HG03565 (cell line): ENCODE measurements around the gene NPEPL1.
"Not testable (repeated sequence)": the region's sequence is repeated elsewhere in the genome, so short reads cannot be mapped to it uniquely, and the experiment has no call there.

ENCODE experiments used
- ATAC-seq: cut with Tn5 transposase; IDR thresholded peaks from one replicate; pipeline ENCODE4 v1.9.1; 2021; ENCODE audit warnings: mild to moderate bottlenecking, moderate library complexity; ENCODE audit not compliant: unreplicated experiment

NPEPL1 gene

DNA sequence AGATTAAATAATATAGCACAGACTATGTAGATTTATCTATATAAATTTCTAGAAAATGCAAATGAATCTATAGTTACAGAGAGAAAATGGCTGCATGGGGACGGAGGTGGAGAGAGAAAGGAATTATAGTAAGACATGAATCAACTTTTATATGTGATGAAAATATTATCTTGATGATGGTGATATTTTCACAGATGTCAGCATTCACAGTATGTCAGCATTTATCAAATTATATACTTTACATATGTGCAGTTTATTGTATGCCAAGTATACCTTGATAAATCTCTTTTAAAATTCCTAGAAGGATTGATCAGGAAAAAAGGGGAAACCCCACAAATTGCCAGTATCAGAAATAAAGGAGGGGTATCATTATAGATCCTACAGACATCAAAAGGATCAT lies 44.6 kb downstream of the NPEPL1 start:
- no peak for ATAC-seq

DNA sequence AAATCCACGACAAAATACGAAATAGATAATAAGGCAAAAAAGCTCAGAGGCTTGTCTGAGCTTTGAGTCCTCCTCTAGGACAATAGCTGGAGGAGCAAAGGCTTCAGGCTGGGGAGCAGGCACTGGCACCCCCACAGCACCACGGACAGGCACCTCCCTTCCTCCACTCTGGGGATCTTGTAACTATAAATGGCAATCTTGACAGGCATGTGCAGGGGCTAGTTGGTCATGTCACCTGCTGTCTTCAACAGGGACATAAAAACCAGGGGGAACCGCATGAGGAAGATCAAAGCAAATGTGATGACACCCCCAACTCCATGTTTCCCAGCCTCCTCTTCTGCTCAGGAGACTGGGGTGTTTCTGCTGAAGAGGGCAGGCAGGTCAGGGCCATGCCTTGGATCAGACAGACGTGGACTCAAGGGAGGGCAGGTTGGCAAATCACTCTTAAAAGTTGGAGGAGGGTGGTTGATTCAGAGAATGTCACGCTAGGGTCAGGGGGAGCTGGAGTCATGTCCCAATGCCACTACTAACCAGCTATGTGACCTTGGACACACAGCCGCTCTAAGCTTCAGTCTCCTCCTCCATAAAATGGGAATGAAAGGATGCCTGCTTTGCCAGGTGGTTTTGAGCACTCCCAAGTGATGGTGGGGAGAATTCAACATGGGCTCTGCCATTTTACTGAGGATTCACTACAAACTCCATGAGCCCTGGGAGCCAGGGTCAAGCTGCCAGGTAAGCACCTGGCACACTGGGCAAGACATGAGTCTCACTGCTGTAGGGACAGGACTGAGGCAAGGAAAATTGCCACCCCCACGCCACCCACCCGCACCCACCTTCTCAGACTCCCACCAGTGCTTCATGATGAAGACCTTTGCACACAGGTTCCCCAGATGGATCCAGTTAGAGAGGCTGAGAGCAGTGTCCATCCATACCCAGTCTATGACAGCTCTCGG lies 48.0 kb downstream of the NPEPL1 start:
- ATAC-seq: no peak

DNA sequence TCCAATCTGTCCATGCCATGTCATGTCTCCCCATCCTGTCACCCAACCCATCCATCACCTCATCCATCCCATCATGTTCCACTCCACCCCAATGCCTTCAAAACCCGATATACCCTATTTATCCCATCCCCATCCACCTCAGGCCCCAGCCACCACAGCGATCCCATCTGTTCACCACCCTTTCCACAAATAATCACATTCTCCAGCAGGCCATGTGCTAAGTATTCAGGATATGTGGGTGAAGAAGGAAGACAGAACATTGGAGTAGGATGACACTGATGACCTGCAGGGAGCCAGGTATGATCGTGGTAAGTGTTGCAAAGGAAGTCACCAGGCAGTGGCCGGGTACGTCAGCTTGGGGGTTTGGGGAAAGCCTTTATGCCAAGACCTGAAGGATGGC lies 48.8 kb downstream of the NPEPL1 start:
- no peak for ATAC-seq

DNA sequence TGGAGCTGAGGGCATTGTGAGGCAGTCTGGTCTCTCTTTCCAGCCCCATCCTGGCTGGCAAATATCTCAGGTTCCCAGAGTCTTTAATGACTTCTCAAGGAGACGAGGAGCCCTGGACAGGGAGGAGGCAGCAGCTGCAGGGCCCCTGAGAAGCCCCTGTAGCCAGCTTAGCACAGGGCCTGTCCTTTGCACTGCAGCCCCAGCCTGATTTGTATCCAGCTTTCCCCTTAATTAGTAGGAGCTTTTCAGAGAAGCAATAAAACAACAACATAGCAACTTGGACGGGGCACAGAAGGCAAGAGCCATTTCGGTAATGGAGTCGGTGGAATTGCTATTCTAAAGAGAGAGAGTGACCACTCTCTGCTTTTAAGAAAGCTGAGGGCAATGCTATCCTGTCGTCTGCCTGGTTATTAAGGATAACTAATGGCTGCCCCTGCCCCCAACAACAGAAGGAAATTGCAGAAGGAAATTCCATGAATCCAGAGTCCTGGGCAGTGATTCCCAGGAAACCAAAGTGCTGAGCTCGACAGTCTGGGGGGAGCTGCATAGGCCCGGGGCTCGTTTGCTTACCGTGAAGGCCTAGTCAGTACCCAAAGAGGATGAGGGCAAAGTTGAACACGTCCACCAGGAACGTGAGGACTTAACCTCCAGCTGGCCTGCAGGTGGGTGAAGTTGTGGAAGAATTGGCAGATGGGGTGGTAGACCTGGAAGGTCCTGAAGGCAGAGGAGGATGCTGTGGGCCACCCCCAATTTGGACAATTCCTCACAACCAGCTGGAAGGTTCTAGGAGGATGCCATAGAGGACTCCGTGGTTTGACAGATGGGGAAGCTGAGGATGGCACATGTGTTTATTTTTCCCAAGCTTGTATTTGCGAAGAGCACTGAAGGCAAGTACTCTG lies 50.3 kb downstream of the NPEPL1 start:
- ATAC-seq: no peak

DNA sequence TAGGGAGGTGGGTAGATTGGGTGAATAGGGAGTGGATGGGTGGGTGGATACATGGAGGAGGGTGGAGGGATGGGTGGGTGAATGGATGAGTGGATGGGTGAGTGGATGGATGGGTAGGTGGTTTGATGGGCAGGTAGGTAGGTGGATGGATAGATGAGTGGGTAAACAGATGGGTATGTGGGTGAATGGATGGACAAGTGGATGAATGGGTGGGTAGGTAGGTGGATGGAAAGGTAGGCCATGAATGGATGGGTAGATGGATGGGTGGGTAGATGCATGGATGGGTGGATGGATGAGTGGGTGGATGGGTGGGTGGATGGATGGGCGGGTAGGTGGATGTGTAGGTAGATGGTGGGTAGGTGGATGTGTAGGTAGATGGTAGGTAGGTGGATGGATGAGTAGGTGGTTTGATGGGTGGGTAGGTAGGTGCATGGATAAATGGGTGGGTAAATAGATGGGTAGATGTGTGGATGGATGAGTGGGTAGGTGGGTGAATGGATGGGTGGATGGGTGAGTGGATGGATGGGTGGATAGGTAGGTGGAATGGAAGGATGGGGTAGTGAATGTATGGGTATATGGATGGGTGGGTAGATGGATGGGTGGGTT lies 51.4 kb downstream of the NPEPL1 start:
- ATAC-seq: no peak

DNA sequence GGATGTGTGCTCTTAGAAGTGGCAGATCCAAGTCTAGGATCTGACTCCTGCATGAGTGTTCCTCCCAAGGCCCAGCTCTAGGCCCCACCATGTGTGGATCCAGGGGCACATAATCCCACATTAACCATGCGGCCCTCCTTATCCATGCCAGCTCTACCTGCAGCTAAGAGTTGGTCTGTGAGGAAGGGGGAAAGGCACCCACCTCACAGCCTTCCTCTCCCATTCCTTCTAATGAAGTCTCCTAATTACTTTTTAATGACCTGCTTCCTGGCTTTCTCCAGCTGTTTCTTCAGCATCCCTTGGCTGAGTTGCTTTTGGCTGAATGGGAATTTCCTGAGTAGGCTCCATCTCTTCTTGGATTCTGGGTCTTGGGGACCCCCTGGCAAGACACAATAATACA lies 52.2 kb downstream of the NPEPL1 start:
- no peak for ATAC-seq

DNA sequence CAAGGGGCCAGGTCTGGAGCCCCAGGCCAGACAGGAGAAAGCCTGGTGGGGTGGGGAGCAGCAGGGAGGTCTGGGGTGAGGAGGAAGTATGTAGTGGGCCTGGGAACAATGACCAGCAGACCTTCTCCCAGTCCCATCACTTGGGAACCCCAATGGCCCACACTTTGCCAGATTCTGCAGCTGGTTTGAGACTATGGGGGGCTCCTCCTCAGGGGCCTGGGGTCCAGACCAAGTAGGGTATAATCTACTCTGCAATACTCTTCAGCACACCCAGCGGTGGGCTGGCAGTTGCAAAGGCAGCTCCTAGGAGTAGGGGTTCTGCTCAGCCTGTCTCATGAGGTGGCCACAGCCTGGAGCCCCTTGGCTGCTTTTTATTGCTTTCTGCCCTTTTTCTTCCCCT lies 52.8 kb downstream of the NPEPL1 start:
- no peak for ATAC-seq

DNA sequence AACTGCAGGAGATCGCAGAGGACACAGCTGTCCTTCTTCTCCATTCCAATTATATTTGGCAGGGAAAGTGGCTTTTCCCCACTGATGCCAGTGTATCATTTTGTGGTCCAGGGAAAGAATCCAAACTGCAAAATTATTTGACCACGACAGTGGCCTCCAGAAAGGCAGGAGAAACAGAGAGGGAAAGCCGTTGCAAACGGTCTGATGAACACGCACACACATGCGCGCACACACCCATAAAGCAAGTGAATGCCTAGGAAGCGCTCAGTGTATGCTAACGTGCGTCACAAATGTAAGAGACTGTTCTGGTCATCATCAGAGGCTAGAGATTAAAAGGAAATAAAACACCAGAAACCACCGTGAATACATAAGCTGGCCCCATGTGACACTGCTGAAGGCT lies 54.0 kb downstream of the NPEPL1 start:
- no peak for ATAC-seq

DNA sequence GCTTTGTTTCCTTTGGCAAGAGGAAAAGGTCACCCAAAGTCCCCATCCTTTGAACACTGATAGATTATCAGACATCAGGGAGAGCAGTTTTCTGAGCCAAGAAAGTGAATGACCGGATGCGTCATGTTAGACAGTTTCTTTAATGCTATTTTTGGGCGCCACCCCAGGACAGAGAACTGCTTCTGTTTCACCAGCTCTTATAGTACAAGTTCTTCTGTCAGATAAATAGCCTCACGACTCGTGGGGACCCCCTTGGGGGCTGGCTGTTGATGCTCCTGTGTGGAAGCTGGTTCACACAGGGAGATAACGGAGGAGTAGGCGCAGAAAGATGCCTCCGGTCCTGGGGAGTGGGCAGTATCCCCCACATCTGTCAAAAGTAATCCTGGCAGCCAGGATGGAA lies 54.6 kb downstream of the NPEPL1 start:
- ATAC-seq: no peak

DNA sequence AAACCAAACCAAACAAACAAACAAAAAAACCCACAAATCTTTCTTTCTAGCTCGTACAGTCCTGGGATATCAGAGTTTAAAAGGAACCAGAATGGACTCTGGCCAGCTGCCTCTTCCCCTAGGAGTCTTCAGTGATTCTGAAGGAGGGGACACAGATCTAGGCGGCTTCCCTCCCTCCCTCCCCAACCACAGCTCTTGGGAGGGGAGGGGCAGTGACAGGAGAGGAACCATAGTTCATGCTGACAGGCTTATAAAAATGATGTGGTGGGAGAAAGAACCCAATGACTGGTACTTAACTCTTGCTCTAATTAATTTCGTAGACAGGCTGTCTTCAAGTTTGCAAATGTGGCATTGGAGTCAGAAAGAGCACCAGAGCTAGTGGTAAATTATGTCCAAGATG lies 56.0 kb downstream of the NPEPL1 start:
- ATAC-seq: no peak

DNA sequence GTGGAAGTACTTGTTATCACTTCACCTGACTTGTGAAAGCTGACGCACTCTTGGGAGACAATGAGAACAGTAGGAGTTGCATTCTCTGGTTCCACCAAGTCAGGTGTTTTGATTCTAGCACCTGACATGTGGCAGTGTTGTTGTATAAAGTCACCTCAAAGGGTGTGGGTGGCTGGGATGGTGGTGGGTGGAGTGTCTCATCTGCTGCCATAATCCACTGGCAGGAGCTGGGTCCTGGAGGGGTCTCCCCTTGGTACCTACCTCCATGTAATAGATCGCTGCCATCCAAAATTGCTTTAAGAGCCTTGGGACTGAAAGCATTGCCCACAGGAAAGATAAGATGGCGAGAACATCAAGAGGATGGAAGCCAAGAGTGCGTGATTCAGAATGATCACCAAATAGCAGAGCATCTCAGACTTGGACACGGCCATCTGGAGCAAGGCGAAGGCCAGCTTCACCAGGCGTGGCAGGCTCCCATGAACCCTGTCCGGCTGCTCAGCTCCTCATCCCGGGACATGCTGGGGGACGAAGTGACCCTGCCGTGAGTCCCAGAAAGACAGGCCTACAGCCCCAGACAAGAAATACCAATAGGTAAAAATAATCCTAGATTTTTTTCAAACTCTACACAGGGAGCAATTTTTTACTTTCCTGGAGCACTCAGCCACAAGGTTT lies 56.6 kb downstream of the NPEPL1 start:
- no peak for ATAC-seq

DNA sequence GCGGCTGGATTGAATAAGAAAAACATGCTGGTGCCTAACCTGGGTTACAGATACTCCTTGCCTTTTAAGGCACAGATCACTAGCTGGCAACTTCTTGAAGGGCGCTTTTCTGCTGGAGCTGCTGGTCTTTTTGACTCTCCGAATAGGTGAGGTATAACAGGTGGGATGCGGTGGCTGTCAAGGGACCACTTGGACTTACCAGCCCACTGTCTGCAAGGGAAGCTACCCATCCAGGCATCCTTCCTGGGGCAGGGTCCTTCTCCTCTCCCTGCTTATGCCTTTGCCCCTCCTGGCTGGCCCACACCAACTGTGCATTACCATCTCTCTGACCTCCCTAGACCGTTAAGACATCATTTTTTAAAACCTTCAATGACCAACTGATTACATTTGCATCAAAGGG lies 57.4 kb downstream of the NPEPL1 start:
- ATAC-seq: no peak

DNA sequence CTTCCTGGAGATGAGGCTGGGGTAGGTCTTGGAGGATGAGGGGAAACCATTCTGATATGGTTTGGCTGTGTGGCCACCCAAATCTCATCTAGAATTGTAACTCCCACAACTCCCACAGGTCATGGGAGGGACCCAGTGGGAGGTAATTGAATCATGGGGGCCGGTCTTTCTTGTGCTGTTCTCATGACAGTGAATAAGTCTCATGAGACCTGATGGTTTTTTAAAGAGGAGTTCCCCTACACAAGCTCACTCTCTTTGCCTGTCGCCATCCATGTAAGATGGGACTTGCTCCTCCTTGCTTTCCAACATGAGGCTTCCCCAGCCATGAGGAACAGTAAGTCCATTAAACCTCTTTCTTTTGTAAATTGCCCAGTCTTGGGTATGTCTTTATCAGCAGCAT lies 58.1 kb downstream of the NPEPL1 start:
- ATAC-seq: not testable (repeated sequence)

DNA sequence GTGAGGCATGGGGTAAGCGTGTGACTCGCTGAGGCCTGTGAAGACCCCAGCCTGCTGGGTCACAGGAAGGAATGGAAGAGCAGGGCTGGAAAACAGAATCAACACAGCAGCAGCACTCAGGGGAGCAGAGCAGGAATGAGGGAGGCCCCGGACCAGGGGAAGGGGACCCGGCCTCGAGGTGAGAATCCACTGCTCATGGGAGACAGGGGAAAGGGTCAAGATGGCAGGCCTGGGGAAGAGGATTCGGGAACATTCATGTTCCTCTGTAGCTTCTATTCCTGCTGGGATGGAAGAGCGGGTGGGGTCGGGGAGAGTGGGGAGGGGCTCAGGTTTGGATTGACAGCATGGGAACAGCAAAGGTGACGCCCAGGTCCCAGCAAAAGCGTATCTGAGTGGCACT lies 59.4 kb downstream of the NPEPL1 start:
- ATAC-seq: no peak

DNA sequence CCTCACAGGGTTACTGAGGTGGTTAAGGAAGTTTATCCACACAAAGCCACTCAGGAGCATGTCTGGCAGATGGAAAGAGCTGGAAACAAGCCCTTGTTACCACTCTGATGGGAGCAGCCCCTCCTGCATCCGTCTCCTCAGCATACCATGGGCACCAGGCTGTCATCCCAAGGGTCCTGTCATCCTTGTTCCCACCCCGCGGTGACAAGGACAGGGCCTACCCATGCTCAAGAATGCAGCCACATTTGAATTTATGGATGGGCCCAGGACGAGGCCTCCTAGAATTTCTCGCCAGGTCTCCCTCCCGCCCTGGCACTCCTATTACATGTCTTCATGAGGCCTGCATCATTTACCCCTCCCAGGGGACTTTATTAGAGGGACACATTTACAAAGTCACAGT lies 60.0 kb downstream of the NPEPL1 start:
- ATAC-seq: no peak

DNA sequence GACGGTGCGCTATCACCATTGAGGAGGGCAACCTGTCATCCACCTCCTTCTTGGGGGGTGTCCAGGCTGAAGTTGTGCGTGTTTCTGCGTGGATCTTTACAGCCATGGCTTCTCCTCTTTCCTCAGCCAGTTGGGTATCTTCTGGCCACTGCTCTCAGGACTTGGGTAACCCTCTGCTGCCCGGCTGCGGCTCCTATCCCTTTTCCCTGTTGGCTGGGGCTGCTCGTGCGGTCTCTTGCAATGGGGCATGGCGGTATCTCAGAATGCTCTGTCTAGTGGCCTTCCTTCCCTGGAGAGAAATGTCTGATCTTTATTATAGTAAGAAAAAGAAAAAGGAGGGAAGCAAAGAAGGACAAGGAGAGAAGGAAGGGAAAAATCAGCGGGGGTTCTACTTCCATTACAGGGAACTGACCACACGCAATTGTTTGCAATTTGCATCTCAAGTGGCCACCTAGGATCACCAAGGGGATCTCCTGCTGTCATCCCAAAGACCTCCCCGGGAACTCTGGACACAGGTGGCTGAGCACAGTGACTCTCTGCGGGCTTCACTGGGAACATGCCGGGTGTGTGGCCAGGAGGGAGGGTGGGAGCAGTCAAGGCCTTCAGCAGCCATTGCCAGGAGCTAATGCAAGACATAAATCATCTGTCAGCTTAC lies 60.8 kb downstream of the NPEPL1 start:
- ATAC-seq: no peak

DNA sequence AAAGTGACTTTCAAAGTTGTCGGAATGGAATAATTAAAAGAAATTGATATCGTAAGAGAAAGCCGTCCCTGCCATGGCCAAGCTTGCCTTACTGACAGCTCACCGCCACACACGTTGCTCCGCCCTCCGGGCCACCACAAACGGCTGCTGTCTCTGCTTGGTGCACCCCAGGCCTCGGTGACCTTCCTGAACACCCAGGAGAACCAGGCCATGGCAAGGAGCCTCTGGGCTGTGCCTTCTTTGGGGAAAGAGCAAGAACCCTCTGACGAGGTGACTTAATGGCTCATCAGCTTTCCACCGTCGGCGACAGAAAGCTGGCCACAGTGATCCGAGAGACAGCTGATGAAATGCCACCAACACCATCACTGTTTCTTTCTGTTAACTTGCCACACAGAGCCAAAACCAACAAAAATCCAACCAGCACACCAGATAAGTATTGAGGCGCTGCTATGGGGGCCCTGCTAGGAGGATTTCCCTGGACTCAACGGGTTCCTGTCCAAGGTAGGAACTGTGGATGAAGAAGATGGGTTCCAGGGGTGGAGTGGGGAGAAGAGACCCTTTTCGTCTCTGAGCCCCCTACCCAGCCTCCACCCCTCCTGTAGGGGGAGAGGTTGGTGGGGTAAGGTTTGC lies 61.4 kb downstream of the NPEPL1 start:
- no peak for ATAC-seq

DNA sequence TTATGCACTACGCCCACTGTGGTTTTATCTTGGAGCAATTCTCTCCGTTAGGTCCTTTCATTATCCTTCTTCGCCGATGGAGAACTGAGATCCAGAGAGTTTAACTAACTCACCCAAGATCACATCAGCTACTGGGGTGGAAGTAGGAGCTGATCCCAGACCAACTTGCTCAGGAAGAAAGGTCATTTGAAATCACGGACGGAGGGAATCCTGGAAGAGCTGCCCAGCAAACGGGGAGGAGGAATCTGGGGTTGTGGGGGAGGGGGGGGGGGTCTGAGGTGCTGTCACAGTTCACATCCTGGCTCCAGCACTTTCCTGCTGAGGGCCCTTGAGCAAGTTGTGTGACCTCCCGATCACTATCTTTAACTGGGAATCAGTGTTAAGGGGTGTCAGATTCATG lies 62.0 kb downstream of the NPEPL1 start:
- ATAC-seq: no peak

DNA sequence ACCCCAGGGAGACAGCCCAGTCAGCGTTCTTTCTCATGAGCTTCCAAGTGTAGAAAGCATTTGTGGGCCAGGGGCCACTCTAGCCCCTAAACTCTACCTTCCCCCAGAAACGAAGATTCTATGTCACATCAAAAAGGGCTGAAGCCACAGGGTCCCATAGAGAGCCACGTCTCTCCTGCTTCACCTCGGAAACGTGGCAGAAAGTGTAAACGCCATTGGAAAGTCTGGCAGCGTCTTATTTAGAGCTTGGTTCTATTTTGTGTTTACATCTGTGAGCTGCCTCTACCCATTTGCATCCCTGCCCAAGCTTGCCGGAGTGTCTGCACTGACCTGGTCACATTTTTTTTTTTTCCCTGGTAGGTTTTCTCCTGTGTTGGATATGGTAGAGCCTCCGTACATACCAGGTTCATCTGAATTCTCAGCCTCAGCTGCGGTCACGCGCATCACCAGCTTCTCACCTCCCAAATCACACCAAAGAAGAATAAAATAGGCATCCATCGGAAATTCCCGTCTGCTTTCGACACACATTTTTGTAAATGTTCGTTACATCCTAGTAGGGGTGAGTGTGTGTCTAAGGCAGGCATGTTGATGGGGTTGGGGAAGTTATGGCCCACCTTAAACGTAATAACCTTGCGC lies 62.6 kb downstream of the NPEPL1 start:
- no peak for ATAC-seq
